HG03135 (cell line): ENCODE measurements around the gene PRC1.
"Not testable (repeated sequence)": the region's sequence is repeated elsewhere in the genome, so short reads cannot be mapped to it uniquely, and the experiment has no call there.

ENCODE experiments used
- ATAC-seq: cut with Tn5 transposase; IDR thresholded peaks from one replicate; pipeline ENCODE4 v1.9.1; 2021; ENCODE audit warnings: mild to moderate bottlenecking, moderate library complexity; ENCODE audit not compliant: unreplicated experiment

PRC1 gene

DNA sequence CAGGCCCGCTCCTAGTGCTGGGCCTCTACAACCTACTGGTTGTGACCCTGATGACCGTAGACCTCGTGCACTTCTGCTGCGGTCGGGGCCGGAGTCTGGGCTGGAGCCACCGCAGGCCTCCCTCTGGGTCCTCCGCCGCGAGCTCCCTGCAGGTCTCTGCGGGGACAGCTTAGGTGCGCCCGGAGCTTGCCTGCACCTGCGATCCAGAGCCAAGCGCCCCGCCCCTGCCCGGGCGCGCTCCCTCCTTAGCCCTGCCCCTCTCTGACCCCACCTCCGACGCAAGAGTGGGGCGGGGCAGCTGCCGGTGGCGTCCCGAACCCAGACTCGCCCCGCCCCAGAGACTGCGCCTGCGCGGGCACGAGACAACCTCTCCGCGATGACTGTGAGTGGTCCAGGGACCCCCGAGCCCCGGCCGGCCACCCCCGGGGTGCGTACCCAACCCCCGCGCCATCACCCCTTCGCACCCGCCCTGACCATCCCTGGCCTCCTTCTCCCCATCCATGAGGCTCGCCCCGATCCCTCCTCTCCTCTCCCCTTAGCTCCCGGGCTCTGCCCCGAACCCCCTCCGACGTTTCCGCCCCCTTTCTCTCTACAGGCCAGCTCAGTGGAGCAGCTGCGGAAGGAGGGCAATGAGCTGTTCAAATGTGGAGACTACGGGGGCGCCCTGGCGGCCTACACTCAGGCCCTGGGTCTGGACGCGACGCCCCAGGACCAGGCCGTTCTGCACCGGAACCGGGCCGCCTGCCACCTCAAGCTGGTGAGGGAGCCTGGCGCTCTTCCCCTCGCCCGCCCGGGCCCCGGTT, 59.2 kb downstream of the PRC1 start, which contains the start of gene UNC45A:
Gene UNC45A (plus strand): TSS at position 337 of the 803 bp plus-strand sequence. CDS start 40 bp downstream, at position 377.
- peak; percentile 64 for ATAC-seq

DNA sequence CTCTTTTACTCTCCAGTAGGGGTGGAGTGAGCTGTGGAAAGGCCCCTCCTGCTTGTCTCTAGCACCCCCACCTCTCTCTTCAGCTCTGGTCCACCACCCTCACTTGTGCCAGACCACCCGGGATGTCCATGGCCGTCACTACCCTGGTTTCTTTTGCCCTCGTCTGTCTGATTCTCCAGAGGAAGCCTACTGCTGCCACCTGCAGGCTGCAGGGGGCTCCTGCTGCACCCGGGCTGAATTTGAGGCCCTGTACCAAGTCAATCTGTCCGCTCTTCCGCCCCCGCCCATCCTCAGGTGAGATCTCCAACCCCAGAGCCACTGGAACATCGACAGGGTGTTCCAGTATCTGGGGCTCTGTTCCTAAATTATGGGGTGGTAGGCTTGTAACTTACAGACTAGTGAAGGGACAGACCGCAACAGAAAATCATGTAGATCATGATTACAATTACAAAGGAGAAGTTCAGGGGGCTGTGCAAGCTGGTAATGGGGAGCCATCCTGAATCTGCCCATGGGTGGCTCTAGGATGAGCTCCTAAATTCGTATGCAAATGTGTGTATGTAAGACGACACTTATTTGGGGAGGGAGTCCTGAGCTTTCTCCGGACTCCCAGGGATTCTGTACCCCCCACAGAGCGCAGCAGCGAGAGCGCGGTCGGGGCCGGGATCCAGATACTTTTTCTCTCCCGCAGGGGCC, 59.9 kb downstream of the PRC1 start:
- peak; percentile 41 for ATAC-seq

DNA sequence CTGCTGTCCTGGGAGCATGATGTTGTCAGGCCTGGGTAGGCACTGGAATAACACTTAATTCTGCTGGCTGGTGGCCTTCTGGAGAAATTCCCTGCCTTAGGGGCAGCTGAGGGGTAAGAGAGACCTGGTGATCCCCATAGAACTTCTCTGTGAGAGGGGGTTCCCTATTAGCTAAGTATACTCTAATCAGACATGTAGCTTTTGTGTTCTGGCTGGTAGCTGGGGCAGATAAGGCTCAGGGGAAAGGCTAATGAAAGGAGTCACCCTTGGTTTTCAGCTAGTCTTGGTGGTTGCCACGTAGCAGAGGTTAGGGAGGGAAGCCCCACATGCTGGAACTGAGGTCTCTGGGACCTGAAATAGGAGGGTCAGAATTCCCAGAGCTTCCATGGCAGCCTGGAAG, 61.0 kb downstream of the PRC1 start:
- ATAC-seq: no peak

DNA sequence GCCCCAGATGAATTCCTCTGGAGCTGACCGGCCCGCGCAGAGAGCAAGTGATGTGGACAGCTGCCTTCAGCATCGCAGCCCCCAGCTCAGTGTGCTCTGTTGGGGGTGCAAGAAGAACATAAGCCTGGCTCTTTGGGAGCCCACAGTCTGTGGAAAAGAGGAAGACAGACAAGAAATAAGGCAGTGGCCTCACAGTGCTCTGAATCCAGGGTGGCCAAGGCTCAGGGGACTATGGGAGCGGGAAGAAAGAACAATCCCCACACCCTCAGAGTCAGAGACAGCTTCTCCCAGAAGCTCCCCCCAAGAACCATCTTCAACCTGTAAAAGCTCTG, 61.7 kb downstream of the PRC1 start:
- ATAC-seq: no peak

DNA sequence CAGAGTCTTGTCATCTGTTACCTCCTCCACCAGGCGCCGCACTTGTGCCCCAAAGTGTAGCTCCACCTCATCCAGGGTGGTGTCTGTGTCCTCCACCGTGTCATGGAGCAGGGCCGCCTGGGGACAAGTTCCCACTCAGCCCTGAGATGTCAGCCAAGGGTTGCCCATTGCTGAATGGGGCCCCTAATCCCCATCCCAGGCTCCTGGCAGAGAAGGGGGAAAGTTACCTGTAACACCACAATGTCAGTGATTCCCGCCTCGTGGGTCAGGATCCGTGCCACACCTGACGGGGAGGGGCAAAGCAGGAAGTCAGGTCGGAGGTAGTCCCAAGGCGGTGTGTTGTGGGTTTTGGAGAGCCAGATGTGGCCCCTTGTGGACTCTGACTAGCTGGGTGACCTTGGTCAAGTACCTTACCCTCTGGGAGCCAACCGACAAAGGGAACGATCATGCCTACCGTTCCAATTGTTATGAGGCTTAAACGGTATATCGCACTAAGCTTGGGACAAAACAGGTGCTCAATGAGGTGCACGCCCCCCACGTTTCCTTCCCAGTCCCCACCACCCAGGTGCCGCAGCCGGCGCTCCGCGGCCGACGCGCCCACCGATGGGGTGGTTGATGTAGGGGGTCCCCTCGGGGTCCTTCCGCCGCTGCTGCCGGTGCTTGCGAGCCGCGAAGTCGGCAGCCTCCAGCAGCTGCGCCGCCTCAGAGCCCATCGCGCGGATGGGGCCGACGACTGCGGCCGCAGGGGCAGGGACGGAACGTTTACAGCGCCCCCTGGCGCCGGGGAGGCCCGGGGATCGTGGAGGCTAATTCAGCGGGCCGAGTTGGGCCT, 62.3 kb downstream of the PRC1 start, which contains the start of gene HDDC3:
Gene HDDC3 (minus strand): TSS at position 722 of the 832 bp plus-strand sequence. CDS start 9 bp downstream, at position 713.
- peak; percentile 44 for ATAC-seq

DNA sequence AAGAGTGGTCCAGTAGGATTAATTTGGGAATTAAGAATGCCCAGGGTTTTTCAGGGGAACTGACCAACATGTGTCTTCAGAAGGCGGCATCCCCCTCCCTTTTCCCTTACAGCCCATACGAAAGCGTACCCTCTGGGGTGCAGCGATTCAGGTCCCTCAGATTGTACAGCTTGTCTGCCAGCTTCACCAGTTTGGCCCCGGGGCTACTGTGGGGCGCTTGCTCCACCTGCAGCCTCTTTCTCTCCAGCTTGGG, 62.8 kb downstream of the PRC1 start:
- no peak for ATAC-seq

DNA sequence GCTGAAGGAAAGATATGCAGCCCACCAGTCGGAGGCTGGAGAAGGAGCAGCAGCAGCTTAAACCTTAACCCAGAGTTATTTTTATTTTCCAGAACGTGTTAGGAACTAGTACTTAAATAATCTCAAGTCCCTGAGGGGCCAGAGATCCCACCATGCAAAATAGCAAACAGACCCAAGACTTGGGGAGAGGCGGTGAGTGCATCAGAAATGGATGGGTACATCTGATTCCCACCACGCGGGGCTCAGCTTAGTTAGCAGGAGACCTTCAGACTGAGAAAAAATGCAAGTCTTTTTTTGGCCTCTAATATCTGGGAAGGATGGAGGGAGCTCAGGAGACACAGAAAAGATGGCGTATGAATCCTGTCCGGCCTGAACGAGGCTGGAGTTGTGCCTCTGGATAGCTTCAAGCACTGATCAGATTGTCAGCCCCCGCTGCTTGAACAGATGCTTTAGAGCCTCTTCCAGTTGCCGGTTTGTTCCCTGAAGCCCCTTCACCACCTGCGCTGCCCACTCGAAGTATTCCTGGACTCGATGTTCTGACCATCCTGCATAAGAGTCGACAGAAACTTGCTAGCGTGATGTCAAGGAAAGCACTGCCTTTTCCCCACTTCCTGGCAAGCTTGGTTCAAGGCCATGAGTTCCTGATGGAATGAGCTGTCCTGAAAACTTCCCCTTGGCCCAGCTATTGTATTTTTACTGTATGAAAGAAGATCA, 63.3 kb downstream of the PRC1 start:
- no peak for ATAC-seq

DNA sequence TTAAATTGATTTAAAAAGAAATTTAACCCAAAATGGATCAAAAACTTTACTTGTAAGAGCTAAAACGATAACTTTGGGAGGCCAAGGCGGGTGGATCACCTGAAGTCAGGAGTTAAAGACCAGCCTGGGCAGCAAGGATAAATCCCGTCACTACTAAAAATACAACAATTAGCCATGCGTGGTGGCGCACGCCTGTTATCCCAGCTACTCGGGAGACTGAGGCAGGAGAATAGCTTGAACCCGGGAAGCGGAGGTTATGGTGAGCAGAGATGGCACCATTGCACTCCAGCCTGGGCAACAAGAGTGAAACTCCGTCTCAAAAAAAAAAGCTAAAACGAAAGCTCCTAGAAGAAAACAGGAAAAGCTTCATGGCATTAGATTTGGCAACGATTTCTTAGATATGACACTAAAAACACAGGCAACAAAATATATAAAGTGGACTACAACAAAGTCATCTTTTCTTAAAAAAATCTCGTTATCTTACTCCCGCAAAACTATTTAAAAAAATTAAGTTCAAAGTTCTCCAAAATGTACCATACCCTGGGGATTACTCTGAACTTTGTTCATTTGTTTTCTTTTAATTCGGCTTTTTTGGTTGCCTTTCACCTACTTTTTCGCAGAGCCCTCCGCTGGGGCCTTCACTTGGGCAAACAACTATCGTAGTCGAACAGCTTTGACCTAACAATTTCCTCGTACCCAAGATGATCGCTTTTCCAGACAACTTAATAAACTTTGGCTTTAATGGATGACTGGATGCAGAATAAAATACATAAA, 64.9 kb downstream of the PRC1 start:
- no peak for ATAC-seq

DNA sequence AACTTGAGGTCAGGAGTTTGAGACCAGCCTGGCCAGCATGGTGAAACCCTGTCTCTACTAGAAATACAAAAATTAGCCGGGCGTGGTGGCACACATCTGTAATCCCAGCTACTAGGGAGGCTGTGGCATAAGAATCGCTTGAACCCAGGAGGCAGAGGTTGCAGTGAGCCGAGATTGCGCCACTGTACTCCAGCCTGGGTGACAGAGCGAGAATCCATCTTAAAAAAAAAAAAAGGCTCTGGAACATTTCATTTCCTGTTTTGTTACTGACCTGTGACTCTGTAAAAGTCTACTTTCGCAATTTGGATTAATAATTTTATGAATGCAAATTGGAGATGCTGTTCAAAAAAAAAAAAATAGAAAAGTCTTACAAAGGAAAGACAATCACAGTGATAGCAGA, 66.2 kb downstream of the PRC1 start:
- ATAC-seq: not testable (repeated sequence)

DNA sequence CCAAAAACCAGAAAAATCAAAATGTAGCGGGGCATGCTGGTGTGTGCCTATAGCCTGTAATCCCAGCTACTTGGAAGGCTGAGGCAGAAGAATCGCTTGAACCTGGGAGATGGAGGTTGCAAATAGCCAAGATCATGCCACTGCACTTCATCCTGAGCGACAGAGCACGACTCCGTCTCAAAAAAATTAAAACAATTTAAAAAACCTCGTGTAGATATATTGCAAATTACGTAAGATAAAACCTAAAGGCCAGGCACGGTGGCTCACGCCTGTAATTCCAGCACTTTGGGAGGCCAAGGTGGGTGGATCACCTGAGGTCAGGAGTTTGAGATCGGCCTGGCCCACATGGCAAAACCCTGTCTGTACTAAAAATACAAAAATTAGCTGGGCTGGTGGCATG, 67.6 kb downstream of the PRC1 start:
- not testable (repeated sequence) for ATAC-seq

DNA sequence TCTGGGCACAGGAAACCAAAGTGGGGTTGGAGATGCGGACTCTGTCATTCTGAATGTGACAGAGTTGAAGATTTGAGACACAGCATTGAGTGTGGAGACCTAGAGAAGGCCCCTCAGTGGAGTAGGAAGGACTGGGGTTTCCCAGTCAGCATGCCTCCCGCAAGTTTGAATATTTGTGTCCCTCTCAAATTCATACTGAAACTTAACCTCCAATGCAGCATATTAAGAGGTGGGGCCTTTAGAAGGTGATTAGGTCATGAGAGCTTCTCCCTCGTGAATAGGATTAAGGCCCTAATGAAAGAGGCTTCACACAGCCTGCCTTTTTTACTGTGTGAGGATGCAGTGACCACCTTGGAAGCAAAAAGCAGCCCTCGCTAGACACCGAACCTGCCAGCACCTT, 70.0 kb downstream of the PRC1 start:
- peak; percentile 62 for ATAC-seq

DNA sequence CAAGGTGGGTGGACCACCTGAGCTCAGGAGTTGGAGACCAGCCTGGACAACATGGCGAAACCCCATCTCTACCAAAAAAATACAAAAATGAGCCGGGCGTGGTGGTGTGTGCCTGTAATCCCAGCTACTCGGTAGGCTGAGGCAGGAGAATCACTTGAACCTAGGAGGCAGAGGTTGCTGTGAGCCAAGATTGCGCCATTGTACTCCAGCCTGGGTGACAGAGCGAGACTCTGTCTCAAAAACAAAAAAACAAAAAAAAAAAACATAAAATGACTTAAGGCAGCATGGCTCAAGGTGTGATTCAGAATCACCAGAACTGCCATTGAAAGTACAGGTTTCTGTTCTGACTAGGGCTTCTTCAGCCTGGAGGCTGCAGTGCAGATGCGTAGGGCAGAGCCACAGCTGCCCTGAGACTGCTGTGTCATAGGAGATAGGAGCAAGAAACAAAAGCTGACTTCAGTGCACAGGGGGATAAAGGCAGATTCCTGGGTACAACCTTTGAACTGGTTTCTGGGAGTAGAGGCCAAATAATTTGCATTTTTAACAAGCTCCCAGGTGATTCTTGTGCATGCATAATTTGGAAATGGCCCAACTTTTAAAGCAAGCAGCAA, 71.5 kb downstream of the PRC1 start:
- peak; percentile 64 for ATAC-seq

DNA sequence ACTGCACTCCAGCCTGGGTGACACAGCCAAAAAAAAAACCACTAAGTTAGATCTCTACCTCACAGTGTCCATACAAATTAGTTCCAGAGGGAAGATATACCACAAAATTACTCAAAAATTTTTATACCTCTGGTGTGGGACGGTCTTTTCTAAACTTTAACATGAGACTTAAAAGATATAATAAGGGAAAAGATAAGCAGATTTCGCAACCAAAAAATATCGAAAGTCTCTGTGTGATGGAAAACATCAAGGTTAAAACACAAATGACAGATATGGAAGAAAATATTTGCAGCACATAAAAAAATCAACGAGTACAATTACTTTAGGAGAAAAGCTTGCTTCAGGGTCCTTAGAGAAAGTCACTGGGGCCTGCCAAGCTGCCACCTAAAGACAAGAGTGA, 72.4 kb downstream of the PRC1 start:
- no peak for ATAC-seq

DNA sequence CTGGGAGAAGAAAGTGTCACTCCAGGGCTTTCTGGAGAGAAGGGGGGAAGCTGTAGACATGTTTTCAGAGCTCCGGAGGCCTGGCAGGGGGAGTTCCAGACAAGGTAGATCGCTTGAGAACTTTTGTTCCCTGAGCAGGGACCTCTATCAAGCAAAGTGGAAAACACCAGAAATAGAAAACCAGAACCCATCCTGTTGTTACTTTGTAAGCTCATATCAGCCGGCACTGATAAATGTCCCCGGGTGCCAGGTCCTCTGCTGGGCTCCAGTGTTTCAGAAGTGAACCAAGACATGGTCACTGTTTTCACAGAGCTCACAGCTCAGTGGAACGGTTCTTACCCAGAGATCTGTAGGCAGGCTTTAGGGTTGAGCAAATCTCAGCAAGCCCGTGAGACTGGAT, 75.5 kb downstream of the PRC1 start:
- no peak for ATAC-seq

DNA sequence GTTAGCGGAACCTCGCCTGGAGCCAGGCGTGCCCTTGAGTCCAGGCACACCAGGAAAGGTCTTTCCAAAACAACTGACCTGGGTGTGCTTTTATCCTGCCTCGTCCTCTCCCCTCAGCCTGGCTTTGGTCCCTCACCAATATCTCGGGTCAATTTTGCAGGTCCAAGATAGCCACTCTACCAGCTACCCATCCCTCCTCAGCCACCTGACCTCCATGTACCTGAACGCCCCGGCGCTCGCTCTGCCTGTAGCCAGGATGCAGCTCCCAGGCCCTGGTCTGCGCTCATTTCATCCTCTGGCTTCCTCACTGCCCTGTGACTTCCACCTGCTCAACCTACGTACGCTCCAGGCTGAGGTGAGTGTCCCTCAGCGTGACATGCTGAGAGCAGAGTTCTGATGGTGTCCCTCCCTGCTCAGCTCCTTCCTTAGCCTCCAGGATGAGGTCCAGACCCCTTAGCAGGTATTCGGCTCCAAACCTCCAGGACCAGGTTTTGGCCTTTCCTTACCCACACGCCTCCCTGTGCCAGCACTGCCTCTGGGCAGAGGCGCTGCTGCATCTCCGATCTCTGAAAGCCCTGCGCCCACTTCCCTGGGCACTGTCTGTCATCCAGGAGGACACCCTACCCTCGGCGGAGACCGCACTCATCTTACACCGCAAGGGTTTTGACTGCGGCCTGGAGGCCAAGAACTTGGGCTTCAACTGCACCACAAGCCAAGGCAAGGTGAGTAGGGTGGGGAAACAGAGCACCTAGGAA, 76.1 kb downstream of the PRC1 start:
- ATAC-seq: no peak

DNA sequence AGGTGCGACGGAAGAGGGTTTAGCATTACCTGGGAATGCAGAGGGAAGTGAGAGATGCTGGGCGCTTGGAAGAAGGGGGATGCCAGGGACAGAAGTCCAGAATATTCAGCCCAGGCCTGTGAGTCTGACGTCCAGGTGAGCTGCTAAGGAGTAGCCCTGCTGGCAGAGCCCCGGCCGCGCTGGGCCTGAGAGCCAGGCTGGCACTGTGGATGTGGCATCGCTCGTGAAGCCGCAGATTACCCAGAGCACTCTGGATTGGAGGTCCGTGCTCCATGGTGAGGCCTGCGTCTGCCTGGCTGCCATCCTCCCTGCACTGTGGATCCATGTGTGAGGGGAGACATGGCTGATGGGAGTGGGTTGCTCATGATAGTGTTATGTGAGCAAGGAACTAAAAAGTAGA, 76.8 kb downstream of the PRC1 start:
- no peak for ATAC-seq

DNA sequence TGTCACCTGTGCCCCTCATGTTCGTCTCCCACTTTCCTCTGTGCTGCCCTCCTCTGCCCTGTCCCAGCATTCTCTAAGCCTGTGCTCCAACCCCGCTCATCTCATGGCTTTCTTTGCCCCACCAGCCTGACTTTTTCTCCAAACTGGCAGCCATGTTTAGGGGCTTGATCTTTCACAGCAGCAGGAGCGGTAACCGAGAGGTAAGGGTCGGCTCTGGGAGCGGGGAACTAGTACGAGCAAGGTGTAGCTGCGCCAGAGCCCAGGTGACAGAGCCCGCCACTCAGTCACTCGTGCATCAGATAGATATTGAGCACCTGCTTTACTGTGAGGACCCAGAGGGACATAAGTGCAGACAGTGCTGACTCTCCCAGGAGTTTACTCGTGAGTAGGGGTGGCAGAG, 77.9 kb downstream of the PRC1 start:
- ATAC-seq: no peak
